Brain microvascular endothelial cell (primary cell): ENCODE data around the gene SLC29A1.

Experiments
- DNase-seq: peaks from one replicate; pipeline ENCODE4 v3.0.0-alpha.2; 2020
- H3K27ac ChIP-seq: fragments of 250-450 bp; sonication (Bioruptor Pico); 2 replicates; pipeline ENCODE4 v1.5.1; 2020; ENCODE audit warnings: mild to moderate bottlenecking, moderate library complexity
- H3K27me3 ChIP-seq: fragments of 250-450 bp; sonication (Bioruptor Pico); replicated peaks from 2 replicates; pipeline ENCODE4 v1.5.1; 2020; ENCODE audit warnings: mild to moderate bottlenecking
- H3K36me3 ChIP-seq: fragments of 250-450 bp; sonication (Bioruptor Pico); replicated peaks from 2 replicates; pipeline ENCODE4 v1.5.1; 2020; ENCODE audit warnings: mild to moderate bottlenecking
- H3K4me3 ChIP-seq: 2 replicates; pipeline ENCODE4 v1.5.1; 2011; ENCODE audit warnings: low read depth, mild to moderate bottlenecking, control low read depth, low read length, moderate library complexity
- in situ Hi-C: cut with HindIII; loops from 2 replicates; pipeline ENCODE4 v1.10.0; 2017; ENCODE audit warnings: low sequenced_read_pairs, low pct_ligation_motif_present
- TF ChIP-seq, protein P1 (sequence below): IDR thresholded peaks from 2 replicates; pipeline ENCODE4 v1.5.1; 2011; ENCODE audit warnings: low read depth, mild to moderate bottlenecking, moderate library complexity, low read length, control low read depth, inconsistent platforms; ENCODE audit errors: missing control alignments

The SLC29A1 gene

DNA sequence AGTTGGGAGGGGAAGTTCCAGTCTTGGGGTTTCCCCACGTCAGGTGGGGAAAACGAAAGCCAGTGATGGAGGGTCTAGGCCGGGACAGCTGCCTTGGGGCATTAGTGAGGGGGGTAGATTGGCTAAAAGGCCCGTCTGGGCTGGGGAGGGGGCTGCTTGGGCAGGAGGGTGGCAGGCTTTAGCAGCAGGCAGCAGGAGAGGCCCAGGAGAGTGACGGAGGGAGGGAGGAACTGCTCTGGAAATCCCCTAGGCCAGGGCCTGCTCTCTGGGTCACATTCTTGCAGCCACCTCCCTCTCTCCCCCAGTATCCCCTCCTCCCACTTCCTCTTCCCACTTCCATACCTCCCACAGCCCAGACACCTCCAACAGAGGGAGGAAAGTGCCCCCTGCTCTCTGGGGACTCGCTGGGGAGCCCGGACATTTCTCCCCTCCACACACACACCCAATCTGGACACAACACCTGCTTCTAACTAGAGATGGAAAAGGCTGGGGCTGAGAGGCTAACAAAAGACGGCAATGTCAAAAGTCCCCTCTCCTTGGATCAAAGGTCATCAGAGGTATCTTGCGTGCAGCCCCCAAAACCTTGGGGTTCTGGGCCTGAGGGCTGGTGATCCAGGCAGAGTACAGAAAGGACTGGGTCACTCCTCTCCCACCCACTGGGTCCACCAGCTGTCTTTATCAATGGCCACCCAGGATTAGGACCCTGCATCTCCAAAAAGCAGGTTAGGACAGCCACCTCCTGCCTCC, 40.1 kb downstream of the SLC29A1 start:
- in situ Hi-C loops, result no loop called here
- H3K27ac ChIP-seq, result no peak overlapping the region
- H3K36me3 ChIP-seq, result peaks cover 3% of the 10 kb centered on the region
- DNase-seq, result peak; percentile 16
- peak overlapping the region; percentile 20 for H3K4me3 ChIP-seq
- TF ChIP-seq, protein P1, sequence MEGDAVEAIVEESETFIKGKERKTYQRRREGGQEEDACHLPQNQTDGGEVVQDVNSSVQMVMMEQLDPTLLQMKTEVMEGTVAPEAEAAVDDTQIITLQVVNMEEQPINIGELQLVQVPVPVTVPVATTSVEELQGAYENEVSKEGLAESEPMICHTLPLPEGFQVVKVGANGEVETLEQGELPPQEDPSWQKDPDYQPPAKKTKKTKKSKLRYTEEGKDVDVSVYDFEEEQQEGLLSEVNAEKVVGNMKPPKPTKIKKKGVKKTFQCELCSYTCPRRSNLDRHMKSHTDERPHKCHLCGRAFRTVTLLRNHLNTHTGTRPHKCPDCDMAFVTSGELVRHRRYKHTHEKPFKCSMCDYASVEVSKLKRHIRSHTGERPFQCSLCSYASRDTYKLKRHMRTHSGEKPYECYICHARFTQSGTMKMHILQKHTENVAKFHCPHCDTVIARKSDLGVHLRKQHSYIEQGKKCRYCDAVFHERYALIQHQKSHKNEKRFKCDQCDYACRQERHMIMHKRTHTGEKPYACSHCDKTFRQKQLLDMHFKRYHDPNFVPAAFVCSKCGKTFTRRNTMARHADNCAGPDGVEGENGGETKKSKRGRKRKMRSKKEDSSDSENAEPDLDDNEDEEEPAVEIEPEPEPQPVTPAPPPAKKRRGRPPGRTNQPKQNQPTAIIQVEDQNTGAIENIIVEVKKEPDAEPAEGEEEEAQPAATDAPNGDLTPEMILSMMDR, result no peak
- H3K27me3 ChIP-seq, result peaks cover 2% of the 10 kb centered on the region

DNA sequence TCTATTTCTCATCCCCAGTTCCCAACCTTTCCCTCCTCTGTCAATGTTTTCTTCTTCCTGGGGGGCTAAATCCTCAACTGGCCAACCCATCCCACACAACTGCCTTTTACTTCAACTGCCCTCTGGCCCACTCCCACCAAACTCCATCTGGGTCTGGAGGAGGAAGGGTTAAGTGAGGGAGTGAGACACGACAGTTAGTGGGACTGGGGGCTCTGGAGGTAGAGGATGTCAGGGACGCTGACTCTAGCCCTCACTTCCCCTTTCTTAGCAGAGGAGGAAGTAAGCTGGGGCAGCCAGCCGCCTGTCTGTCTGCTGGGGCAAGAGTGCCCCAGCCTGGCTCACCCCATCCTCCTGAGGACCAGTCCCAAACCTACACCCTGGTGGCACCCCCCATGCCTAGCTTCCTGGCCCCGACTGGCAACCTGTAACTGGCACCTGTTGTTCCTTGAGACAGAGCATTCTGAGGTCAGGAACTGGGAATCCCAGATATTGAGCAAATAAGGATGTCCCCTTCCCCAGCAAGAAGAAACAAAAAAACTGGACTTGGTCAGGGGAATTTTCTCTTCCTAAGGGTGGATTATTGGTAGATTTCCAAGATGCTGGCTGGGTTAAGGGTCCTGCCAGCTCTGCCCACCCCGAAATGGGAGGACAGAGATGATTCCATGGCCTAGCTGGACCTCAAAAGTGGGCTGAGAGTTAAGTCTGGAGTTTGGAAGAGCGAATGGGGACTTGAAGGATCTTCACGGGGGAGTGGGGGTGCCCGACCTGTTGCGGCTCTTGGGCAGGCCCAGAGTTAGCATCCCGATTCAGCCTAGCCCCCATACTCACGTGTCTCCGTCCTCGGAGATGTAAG, 41.0 kb downstream of the SLC29A1 start:
- H3K27ac ChIP-seq, result no peak overlapping the region
- no peaks in the 10 kb centered on the region for H3K36me3 ChIP-seq
- peaks cover 11% of the 10 kb centered on the region for H3K27me3 ChIP-seq
- in situ Hi-C loops, result no loop called here
- peak overlapping the region; percentile 74 for H3K4me3 ChIP-seq
- no peak for DNase-seq
- TF ChIP-seq, protein P1, result no peak

DNA sequence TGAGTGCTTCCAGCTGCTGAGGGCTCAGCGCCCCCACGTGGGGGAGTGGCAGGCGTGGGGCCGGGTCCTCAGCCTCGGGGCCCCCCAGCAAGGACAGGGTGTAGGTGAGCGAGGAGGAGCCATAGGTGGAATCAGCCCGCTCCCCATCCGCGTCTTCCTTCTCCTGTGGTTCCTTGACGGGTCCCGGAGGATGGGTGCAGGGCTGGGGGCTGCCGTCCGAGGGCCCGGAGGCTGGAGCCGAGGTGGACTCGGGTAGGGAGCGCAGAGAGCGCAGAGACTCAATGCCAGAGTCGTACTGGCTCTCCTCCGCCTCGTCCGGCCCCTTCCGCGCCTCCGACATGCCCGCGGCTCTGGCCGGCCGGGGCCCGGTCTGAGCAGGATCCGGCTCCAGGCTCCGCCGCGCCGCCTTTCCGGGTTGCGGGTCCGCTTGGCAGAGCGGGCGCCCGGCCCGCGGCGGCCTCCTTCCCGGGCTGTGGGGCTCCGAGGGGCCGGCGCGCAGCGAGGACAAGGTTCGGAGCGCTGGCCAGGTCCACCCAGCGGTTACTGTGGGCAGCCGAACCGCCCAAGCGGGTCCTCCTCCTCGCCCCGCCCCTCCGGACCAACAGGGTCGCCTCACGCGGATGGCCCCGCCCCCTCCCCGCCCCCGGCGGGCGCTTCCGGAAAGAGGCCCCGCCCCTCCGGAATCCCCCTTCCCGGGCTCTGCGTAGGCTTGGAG, 41.8 kb downstream of the SLC29A1 start, which contains the start of gene NFKBIE:
TSS of gene NFKBIE (minus strand) at position 545 of the 715 bp plus-strand sequence. CDS start at position 340, 205 bp downstream.
- H3K4me3 ChIP-seq, result peak within 1 kb of the TSS; percentile 74
- peaks cover 19% of the 10 kb centered on the region for H3K27me3 ChIP-seq
- no peaks in the 10 kb centered on the region for H3K36me3 ChIP-seq
- peak within 1 kb of the TSS; percentile 60 for H3K27ac ChIP-seq
- TF ChIP-seq, protein P1, result peak; percentile 45
- DNase-seq, result peak; percentile 94
- in situ Hi-C loops, result no loop called here

DNA sequence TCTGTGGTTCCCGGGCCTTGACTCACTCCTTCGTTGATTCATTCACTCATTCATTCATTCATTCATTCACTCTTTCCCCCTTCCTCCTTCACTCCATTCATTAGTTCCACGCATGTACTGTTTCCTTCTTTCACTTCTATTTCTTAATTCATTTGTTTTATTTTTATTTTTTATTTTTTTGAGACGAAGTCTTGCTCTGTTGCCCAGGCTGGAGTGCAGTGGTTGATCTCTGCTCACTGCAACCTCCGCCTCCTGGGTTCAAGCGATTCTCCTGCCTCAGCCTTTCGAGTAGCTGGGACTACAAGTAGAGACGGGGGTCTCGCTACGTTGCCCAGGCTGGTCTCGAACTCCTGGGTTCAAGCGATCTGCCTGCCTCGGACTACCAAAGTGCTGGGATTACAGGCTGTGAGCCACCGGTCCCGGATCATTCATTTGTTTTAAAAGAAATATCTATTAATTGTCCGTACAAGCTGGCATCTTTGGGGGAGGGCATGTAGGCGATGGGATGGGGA, 42.4 kb downstream of the SLC29A1 start:
- peaks cover 19% of the 10 kb centered on the region for H3K27me3 ChIP-seq
- no peaks in the 10 kb centered on the region for H3K36me3 ChIP-seq
- no peak overlapping the region for H3K4me3 ChIP-seq
- no peak overlapping the region for H3K27ac ChIP-seq
- in situ Hi-C loops, result no loop called here
- TF ChIP-seq, protein P1, result no peak
- no peak for DNase-seq

DNA sequence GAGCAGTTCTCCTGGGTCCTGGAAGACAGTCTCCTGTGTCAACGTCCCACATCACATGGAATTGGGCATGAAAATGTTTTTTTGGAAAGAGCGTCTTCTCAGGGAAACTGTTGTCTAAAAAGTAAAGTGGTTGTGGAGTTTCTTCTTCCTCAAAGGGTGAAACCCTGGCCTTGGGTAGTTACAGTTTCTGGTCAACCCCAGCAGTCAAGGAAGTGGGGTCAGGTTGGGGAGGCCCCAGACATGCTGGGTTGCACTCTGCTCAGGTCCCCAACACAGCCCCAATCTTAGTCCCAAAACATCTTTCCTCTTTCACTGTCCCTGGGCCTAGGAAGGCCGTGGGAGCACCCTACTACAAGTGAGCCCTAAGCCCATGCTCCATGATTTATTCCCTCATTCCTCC, 43.0 kb downstream of the SLC29A1 start:
- Histone ChIP-seq H3K27ac (no peak overlapping the region), H3K27me3 (peaks cover 22% of the 10 kb centered on the region), H3K4me3 (no peak overlapping the region), H3K36me3 (no peaks in the 10 kb centered on the region)
- in situ Hi-C loops, result no loop called here
- TF ChIP-seq, protein P1, result no peak
- no peak for DNase-seq
